NCI-H2081 (cell line): ENCODE results near the gene CCDC50.

ENCODE experiments used
- DNase-seq, 2 experiments: peaks; one replicate each; lab custom pipeline; 2025; lab: John Stamatoyannopoulos, UW

CCDC50 gene, protein sequence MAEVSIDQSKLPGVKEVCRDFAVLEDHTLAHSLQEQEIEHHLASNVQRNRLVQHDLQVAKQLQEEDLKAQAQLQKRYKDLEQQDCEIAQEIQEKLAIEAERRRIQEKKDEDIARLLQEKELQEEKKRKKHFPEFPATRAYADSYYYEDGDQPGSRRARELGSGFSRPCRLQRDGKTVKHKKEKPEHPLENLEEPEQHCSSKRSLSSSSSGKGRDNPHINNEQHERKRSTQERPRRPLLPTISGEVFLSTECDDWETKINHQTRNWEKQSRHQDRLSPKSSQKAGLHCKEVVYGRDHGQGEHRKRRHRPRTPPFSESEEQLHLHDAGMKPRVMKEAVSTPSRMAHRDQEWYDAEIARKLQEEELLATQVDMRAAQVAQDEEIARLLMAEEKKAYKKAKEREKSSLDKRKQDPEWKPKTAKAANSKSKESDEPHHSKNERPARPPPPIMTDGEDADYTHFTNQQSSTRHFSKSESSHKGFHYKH

DNA sequence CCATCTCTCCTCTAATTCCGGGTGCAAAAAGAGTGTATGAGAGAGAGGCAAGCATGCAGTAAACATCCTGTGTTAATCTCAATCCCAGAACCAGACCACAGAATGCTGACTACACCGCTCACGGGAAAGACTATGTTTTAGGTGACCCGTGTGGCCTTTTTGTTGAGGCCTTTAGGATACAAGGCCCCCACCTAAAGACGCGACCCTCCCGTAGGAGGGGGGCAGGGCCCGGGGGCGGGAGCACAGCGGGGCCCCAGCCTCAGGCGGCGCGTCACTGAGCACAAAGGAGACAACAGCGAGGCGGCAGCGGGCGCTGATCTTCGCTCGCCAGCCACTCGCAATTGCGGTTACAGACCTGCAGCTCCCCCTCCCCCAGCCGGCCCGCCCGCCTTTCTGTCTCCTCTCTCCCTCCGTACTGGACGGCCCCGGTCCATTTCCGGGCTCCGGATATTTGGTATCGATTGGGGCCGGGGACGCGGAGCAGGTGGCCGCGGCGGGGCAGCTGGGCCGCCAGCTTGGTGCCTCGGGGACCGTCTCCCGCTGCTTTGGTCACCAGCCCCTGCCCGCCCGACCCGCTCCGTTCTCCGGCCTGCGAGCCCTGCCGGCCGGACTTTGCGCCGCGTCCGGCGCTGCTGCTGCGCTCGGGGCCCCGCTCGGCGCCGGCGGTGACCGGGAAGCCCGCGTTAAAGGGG lies at the start of gene CCDC50:
Gene CCDC50, plus strand, starts transcription at position 433 of the 692 bp plus-strand sequence. CDS start 281 bp downstream, outside the sequence.
- DNase-seq, result peak; percentile 84 to 85

DNA sequence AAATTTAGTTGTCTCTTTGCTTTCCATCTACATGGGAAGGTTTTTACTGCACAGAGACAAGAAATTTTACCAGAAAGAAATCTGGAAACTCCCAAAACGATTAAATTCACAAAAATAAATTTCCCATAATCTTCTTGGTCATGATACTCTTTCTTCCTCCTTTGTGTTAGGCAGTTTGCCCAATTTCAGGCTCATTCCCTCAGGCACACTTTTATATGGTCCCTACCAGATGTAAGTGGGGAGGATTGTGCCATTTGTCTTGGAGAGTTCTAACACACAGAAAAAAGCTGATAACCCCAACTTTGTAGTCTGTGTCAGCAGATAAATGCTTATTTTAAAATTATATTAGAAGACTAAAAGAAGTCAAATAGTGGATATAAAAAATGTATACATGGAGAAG lies 49.1 kb upstream of the CCDC50 start:
- no peak for DNase-seq

DNA sequence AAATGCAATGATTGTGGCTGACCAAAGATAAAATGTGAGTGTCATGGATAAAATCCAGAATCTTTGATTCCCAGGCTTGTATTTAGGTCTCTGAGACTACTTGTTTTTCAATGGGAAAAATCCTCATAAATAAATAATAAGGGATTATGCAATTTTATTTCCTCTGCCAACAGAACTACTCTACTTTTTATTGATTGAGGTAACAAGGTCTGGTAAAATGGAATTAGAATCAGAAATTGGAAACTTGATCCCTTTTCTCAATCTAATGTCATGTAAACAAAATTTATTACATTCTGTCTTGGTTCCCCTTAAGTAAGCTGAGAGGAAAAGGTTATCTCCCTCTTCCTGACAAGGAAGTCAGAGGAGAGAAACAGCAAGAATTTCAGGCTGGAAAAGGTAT lies 48.3 kb upstream of the CCDC50 start:
- no peak for DNase-seq

DNA sequence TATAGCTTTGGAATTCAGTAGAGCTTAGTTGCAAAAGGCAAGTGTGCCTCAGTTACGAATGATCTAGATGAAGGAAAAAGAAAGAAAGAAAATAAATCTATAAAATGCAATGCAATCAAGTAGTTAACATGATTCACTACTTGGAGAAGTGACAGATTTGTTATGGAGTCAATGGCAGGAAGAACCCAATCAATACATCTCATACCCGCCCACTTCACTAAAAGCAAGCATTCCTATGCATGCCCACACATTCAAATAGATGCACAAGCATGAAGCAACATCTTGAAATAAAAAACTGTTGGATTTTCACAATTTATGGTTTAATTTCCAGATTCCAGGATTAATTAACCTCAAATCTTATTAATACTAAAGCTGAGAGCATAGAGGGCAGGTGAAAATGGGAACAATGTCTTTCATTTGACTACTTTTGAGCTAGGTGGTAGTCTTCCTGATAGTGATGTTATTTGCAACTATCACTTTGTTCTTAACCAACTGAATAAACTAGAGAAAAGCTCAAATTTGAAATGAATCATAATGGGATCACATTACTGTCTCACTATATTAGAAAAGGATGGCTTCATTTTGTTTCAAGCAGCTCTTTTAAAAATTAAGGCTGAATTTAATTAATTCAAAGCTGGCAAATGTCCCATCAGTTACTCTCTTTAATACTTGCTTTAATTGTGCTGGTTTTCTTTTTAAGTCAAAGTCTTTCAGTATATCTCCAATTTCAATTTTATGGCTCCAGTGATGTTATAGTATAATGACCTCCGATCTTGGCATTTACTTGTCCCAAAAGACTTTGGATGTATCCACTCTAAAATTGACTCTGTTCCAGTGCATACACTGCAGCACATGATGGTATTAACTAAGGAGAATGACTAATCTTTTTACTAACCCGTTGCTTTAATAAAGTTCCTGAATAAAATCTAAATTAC lies 46.7 kb upstream of the CCDC50 start:
- no peak for DNase-seq

DNA sequence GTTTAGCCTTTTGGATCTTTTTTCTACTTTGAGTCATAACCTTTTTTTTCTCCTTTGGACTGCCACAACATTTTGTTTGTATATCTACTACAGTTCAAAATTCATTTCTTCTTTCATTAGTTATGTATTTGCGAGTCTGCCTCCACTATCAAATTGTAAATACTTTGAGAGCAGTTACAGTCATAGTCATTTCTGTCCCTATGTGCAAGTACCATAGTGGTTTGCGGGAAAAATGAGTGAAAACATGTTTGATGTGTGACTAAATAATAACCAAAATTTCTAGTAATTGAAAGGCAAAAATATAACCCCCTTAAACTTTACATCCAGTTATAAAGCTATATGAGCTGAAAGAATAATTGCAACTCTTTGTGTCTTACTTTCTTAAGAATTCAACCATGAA lies 45.8 kb upstream of the CCDC50 start:
- DNase-seq, result no peak

DNA sequence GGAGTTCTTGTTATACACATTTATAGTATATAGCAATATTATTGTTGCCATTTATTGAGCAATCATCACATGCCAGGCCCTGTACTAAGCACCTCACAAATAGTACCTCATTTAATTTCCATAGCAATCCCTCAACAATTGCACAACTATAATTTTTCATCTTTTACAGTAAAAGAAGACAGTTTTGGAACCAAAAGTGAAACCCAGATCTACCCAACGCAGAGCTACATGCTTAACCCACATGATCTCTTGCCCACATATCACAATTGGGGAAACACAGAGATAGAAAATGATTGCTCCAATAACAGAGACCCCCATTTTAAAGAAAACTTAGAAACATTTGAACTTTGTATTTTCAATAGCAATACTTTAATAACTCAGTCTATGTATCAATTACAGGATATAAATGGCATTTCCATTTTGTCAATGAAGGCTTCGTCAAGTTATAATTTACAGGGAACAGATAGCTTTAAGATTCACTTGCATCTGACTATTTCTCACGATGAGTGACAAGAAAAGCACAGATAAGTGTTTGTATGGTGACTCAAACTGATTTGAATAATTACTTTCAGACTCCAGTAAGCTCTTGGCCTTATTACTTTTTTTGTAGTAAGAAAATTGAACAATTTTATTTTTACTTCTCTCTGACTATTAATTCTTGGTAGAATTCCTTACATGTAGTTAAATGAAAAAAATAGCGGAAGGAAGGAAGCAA lies 38.7 kb upstream of the CCDC50 start:
- DNase-seq, result no peak

DNA sequence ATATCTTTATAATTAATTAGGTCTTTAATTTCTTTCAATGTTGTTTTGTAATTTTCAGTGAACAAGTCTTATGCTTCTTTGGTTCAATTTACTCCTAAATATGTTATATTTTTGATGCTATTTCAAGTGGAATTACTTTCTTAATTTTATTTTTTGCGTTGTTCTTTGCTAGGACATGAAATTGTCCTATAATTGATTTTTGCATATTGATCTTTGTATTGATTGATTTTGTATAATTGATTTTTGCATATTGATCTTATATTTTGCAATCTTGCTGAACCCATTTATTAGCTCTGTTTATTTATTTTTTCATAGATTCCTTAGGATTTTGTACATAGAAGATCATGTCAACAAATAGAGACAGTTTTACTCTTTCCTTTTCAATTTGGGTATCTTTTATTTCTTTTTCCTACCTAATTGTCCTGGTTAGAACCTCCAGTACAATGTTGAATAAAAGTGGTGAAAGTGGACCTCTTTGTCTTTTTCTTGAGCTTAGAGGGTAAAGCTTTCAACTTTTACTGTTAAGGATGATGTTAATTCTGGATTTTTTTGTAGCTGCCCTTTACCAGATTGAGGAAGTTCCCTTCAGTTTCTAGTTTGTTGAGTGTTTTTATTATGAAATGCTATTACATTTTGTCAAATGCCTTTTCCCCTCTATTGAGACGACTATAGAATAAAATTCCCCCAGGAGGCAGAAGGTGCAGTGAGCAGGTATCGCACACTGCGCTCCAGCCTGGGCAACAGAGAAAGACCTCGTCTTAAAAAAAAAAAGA lies 36.8 kb upstream of the CCDC50 start:
- DNase-seq, result no peak

DNA sequence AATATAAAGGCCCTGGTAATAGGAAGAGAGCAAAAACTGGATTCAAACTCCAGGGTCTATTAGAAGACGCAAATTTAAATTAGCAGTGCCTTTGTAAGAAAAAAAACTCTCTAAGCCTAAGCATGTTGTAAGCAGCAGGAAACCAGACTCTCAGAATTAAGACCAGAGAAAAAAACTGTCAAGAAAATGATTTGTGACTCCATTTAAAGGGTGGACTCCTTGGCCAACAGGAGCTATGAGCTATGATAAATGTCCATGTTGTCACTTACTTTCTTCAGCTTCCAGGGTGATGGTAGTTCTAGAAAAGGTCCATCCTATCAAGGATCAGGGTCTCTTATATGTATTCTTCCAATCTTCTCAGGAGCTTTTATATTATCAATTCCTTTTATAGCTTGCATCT lies 34.9 kb upstream of the CCDC50 start:
- no peak for DNase-seq

DNA sequence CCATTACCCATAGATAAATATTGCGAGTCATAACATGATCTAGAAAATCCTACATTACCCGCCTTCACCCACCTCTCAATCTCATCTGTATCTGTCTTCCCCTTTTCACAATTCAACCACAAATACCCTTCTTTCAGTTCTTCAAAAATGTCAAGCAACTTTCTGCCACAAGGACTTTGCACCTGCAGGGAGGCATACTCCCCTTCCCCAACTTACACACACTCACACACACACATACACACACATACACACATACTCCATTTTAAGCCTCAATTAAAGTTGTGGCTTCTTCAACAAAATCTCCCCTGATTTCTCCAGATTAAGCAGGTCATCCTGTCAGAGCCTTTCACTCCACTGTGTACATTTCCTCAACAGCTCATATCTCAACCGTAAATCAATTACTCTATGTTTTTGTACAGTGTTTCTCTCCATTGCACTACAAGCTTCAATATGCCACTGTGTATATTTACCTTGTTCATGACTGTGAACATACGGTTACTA lies 33.1 kb upstream of the CCDC50 start:
- DNase-seq, result no peak

DNA sequence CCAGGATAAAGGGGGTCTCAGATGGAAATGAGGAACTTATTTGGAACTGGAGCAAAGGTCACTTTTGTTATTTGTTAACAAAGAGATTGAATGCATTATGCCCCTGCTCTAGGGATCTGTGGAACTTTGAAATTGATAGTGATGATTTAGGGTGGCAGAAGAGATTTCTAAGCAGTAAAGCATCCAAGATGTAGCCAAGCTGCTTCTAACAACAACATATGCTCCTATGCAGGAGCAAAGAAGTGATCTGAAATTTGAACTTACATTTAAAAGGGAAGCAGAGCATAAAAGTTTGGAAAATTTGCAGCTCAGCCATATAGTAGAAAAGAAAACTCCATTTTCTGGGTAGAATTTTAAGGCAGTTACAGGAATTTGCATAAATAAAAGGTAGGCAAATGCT lies 30.3 kb upstream of the CCDC50 start:
- no peak for DNase-seq

DNA sequence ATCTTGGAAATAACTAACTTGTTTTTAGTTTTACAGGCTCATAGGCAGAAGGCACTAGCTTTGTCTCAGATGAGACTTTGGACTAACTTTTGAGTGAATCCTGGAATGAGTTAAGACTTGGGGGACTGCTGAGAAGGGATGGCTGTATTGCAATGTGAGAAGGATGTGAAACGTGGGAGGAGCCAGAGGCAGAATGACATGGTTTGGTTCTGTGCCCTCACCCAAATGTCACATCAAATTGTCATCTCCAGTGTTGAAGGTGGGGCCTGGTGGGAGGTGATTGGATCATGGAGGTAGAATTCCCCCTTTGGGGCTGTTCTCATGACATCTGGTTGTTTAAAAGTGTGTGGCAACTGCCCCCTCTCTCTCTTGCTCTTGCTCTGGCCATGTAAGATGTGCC lies 28.8 kb upstream of the CCDC50 start:
- no peak for DNase-seq

DNA sequence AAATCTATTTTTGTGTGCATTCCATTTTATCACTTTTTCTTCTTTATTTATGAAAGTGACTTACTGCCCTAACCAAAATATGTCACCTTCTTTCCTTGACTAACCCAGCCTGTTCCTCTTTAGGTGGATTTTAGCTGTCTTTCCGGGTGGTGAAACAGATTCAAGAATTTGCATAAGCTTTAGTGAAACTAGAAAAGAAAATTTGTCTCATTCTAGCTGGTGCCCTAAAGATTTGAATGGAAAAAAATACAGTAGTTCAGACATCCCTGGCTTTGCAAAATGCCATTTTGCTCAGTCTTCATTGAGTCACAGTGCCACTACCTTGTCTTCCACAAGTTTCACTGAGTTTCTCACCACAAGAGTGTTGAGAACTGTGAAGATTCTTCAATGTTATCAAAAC lies 28.2 kb upstream of the CCDC50 start:
- DNase-seq, result no peak

DNA sequence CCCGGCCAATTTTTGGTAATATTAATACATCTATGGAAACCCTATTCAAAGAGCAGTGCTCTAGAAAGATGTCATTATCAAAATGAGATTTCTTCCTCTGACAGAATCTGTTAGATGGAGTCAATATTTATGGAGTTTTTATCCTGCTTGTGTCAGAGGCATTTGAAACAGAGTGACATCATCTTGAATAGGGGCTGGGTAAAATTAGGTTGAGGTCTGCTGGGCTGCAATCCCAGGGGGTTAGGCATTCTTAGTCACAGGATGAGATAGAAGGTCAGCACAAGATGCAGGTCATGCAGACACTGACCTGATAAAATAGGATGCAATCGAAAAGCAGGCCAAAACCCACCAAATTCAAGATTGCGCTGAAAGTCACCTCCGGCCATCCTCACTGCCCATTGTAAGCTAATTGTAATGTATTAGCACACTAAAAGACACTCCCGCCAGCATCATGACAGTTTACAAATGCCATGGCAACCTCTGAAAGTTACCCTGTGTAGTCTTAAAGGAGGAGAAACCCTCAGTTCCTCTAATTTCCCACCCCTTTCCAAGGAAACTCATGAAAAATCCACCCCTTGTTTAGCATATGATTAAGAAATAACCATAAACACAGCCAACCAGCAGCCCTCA lies 27.3 kb upstream of the CCDC50 start:
- no peak for DNase-seq

DNA sequence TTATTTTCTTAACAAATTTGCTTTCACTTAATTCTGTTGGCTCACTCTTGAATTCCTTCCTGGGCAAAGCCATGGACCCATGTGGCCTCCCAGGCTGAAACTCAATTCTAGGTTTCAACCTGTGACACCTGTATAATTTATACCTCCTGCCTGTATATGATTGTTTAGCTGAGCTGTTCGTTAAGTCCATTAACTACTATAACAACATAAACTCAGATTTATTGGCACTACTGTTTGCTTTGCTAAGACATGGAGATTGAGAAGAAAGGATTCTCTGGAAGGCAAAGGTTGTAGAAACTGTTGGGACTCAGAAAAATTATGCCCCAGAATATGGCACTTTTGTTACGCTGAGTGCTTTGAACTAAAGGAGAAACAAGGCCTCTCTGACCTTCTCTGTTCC lies 26.7 kb upstream of the CCDC50 start:
- no peak for DNase-seq

DNA sequence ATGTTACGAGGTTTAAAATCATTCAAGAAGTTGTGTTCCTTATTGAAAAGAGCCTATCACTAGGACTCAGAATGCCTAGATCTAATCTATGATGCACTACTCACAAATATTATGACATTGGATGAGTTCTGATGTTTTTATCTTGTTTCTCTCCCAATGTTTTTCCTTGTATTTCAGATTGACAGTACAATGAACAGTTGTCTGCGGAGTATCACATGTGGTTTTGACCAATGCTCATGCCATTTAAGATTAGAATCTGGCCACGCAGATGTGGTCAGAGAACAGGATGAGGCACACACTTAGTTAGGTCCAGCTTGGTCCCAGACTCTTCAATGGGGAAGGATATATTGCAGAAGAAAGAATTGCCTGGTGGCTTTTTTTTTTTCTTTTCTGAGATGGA lies 25.6 kb upstream of the CCDC50 start:
- no peak for DNase-seq

DNA sequence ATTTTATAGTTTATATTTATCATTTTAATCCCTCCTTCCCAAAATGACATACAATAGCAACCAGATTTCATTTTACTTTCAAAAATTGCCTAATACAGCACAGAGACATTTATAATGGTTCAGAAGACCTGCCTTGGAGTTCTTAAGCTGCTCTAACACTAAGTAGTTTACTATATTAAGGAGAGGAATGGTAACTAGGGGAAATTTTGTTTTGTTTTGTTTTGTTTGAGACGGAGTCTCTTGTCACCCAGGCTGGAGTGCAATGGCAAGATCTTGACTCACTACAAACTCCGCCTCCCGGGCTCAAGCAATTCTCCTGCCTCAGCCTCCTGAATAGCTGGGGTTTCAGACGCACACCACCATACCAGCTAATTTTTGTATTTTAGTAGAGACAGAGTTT lies 22.8 kb upstream of the CCDC50 start:
- no peak for DNase-seq

DNA sequence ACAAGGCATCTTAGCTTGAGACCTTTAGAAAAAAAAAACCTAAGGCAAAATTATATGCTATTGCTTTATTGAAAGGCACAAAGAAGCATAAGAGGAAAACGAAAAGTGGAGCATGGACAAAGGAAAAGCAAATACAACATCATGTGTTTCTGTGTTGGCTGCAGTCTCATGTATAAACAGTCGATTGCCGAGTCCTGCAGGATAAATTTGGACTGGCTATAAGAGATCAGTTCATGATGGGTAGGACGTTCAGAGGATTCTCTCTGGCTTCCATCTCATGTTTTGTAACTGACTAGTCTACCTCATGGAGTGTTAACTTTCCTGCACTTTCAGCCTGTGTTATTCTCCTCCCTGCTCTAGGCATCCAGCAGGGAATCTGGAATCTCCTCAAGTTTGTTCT lies 21.9 kb upstream of the CCDC50 start:
- no peak for DNase-seq

DNA sequence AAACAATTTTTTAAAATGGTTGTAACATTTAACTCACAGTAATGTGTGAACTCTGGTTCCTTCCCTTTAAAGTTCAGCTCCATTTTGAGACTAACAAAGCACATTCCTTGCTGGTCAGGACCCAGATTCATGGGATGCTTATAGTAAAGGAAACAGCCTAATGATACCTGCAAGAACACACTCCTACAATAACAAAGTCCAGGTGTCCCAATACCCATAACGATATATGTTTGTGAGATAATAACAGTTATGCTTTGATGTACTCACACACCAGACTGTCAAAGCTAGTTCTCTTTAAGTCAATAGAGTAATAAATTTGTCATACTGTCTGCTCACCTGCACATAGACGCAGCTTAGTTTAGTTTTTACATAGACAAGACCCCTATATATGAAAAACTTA lies 15.9 kb upstream of the CCDC50 start:
- DNase-seq, result no peak

DNA sequence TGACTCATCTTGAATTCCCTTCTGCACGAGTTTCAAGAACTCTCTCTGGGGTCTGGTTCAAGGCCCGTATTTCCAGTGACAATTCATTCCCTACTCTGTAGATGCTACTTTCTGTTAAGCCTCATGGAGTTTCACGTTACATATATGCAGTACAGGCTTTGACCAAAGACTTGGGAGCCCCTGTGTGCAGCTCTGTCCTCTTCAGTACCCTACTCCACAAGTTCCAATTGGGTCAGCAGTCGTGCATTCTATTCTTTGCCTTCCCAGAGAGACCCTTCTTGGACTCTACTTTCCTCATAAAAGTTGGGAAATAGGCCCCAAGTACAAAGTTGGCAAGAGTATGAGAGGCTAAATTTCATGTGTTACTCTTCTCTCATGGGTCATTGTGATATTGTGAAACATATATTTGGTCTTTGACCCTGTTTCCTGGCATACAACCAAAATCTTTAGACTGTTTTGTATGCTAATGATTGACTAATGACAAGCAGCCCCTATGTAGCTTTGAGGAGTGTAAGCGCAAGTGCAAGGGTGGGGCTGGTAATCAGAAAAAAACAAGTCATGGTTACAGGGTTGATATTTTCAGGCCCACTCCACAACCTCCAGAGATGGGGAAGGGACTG lies 15.0 kb upstream of the CCDC50 start:
- no peak for DNase-seq
